IPS DF 4.7 (cell line): Measurements from ENCODE around the gene VPS13D.

Experiments used
- DNase-seq: peaks from one replicate; pipeline ENCODE4 v3.0.0-alpha.2; 2013; ENCODE audit warnings: low spot score; ENCODE audit errors: extremely low read depth

VPS13D gene

GRCh38 chr1:12229835-12230548, at the start of gene VPS13D:
Gene VPS13D, plus strand, starts transcription at chr1:12230030. Its CDS starts 4,237 bp downstream, at chr1:12234267.
- DNase-seq = no peak

GRCh38 chr1:12180315-12180714, 49.5 kb upstream of the VPS13D start:
- DNase-seq = no peak

GRCh38 chr1:12180903-12181302, 48.9 kb upstream of the VPS13D start:
- no peak for DNase-seq

GRCh38 chr1:12181568-12181967, 48.3 kb upstream of the VPS13D start:
- DNase-seq = no peak

- DNase-seq = no peak
Observed at GRCh38 chr1:12182410-12182984, 47.3 kb upstream of the VPS13D start.

- no peak for DNase-seq
Observed at GRCh38 chr1:12183095-12183794, 46.6 kb upstream of the VPS13D start.

GRCh38 chr1:12184008-12184681, 45.7 kb upstream of the VPS13D start:
- no peak for DNase-seq

GRCh38 chr1:12185036-12185917, 44.6 kb upstream of the VPS13D start:
- DNase-seq = no peak

- DNase-seq = no peak
Observed at GRCh38 chr1:12185918-12186678, 43.7 kb upstream of the VPS13D start.

GRCh38 chr1:12186679-12186985, 43.2 kb upstream of the VPS13D start:
- DNase-seq = no peak

- no peak for DNase-seq
Observed at GRCh38 chr1:12188115-12188514, 41.7 kb upstream of the VPS13D start.

GRCh38 chr1:12188657-12189327, 41.0 kb upstream of the VPS13D start:
- no peak for DNase-seq

- no peak for DNase-seq
Observed at GRCh38 chr1:12189328-12189682, 40.5 kb upstream of the VPS13D start.

- no peak for DNase-seq
Observed at GRCh38 chr1:12191242-12192032, 38.4 kb upstream of the VPS13D start.

- no peak for DNase-seq
Observed at GRCh38 chr1:12194666-12195216, 35.1 kb upstream of the VPS13D start.

GRCh38 chr1:12195416-12195815, 34.4 kb upstream of the VPS13D start:
- DNase-seq = no peak

GRCh38 chr1:12196641-12197482, 33.0 kb upstream of the VPS13D start:
- DNase-seq = no peak

- DNase-seq = no peak
Observed at GRCh38 chr1:12197483-12197880, 32.3 kb upstream of the VPS13D start.
